C1 segment of cervical spinal cord (tissue), 14 donors: ENCODE data around the gene STX16.
"Not testable (repeated sequence)": the region's sequence is repeated elsewhere in the genome, so short reads cannot be mapped to it uniquely, and the experiment has no call there.

Experiments used
- DNase-seq, 14 donors: peaks; one replicate each; lab custom pipeline; 2025; lab: John Stamatoyannopoulos, UW

The STX16 gene

GRCh38 chr20:58721951-58722778, 71.1 kb downstream of the STX16 start:
- no peak for DNase-seq

- DNase-seq: no peak
These were observed 72.0 kb downstream of the STX16 start for GRCh38 chr20:58722877-58723627.

GRCh38 chr20:58723628-58723984, 72.5 kb downstream of the STX16 start:
- DNase-seq: no peak

- not testable (repeated sequence) for DNase-seq
These were observed 75.1 kb downstream of the STX16 start for GRCh38 chr20:58726156-58726555.
